Stimulated activated CD4-positive, alpha-beta T cell treated with anti-CD3 and anti-CD28 coated beads, Interleukin-1b, Interleukin-23, amount 100 ng/mL, for 24 hours (primary cell): ENCODE results near the gene ZNF444.
"Not testable (repeated sequence)": the region's sequence is repeated elsewhere in the genome, so short reads cannot be mapped to it uniquely, and the experiment has no call there.

Source experiments
- DNase-seq, 4 experiments: peaks; one replicate each; pipeline ENCODE4 v3.0.0-alpha.2; 2020; ENCODE audit warnings: low read depth in 4 of 4, low spot score in 1 of 4

Gene ZNF444

DNA sequence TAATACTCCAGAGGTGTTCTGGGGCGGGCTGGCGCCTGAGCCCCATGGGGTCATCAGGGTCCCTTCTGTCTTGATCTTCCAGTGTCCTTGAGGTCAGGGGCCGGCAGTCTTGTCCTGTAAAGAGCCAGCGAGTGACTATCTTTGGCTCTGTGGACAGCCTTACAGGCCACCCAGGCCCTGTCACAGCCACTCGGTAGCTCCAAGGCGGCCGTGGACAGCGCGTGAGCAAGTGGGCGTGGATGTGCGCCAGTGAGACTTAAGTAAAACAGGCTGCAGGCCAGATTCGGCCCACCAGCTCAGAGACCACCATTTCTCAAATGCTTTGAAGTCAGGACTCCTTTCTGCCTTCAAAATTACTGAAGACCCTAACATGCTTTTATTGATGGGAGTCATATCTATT, 3.7 kb downstream of the ZNF444 start:
- DNase-seq: no peak

DNA sequence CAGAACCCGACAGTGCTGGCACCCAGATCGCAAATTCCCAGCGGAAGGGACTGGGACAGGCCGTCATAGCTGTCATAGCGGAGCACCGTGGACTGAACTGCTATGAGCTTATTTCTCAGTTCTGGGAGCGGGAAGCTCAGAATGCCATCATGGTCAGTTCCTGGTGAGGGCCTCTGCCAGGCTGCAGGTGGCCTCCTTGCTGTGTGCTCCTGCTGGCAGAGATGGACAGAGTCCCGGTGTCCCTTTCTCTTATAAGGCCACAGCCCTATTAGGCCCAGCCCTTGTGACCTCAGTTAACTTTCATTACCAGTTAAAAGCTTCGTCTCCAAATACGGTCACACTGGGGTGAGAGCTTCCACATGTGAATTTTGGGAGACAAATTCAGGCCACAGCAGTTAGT, 4.6 kb downstream of the ZNF444 start:
- DNase-seq: no peak

DNA sequence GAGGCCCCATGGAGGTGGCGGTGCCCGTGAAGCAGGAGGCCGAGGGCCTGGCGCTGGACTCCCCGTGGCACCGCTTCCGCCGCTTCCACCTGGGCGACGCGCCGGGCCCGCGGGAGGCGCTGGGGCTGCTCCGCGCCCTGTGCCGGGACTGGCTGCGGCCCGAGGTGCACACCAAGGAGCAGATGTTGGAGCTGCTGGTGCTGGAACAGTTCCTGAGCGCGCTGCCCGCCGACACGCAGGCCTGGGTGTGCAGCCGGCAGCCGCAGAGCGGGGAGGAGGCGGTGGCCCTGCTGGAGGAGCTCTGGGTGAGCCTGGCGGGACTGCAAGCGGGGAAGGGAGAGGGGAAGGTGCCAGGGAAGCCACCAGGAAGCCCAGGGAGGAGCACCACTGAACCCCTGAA, 5.8 kb downstream of the ZNF444 start:
- no peak for DNase-seq

DNA sequence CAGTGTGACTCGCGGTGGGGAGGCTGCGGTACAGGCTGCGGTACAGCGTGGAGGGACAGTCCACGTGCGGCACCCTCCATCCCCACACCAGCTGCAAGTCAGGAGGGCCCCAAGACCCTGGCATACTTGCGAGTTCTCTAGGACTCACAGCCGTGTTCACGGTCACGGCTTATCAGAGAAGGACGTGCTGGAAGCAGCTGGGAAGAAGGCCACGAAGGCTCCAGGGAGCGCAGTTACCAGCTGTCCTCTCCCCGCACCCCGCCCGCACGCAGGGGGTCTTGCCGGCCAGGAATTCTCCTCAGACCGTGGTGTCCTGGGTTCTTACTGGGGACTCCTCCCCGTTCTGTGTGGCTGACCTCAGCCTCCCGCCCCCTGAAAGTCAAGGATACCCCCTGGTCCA, 6.2 kb downstream of the ZNF444 start:
- DNase-seq: no peak

DNA sequence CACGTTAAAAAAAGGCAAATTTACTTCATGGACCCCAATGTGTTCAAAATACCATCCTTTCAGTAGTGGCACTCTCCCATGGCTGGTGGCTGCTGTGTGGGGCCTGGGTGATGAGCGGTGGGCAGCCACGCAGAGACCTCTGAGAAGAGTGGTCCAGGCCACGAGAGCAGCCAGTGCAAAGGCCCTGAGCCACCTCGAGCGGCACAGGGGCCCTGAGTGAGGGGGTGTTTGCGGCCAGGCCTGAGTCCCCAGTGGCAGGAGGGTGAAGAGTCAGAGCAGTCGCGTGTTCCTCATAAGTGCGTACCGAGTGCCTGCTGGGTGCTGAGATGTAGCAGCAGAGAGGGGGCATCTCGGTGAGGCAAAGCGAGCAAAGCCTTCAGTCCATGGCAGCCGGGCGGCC, 7.0 kb downstream of the ZNF444 start:
- DNase-seq: no peak

DNA sequence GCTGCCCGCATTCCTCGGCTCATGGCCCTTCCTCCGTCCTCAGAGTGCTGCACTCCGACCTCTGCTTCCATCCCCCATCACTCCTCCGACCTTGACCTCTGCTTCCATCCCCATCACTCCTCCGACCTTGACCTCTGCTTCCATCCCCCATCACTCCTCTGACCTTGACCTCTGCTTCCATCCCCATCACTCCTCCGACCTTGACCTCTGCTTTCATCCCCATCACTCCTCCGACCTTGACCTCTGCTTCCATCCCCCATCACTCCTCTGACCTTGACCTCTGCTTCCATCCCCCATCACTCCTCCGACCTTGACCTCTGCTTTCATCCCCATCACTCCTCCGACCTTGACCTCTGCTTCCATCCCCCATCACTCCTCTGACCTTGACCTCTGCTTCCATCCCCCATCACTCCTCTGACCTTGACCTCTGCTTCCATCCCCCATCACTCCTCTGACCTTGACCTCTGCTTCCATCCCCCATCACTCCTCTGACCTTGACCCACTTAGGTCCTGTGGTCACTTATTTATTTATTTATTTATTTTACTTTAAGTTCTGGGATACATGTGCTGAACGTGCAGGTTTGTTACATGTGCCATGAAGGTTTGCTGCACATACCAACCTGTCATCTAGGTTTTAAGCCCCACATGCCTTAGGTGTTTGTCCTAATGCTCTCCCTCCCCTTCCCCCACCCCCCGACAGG, 8.0 kb downstream of the ZNF444 start:
- DNase-seq: not testable (repeated sequence)

DNA sequence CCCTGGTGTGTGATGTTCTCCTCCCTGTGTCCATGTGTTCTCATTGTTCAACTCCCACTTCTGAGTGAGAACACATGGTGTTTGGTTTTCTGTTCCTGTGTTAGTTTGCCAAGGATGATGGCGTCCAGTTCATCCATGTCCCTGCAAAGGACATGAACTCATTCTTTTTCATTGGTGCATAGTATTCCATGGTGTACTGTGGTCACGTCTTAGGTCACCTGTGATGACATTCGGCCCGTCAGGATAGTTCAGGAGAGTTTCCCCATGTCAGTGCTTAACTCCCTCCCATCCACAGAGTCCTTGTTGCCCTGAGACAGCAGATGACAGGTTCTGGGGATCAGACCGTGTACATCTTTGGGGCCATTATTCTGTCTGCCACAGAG, 8.6 kb downstream of the ZNF444 start:
- DNase-seq: no peak

DNA sequence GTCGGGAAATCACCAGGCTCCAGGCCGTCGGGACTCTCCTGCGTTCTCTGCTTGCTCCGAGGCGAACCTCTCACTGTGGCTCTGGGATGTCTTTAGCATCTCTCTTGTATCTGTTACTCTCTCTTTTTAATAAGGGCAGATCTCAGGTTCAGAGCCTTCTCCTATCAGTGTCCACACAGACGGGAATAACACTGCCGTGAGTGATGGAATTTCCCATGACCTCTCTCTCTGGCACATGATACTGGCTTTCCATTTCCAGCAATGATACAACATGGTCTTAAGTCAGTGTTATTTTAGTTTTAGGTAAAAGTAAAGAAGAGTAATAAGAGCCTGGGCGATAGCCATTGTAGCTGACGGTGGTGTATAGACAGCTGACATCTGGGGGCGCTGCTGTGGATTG, 9.3 kb downstream of the ZNF444 start:
- no peak for DNase-seq

DNA sequence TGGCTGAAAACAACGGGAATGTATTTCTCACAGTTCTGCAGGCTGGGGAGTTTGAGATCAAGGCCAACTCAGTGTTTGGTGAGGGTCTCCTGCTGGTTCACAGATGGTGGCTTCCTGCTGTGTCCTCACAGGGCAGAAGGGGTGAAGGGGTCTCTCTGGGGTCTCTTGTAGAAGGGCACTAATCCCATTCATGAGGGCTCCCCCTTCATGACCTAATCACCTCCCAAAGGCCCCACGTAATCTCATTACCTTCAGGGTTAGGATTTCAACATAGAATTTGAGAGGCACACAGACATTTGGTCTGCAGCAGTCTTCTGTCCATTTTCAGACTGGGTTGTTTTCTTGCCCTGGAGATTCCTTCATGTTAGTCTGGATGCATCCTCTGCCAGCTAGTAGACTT, 11.6 kb downstream of the ZNF444 start:
- no peak for DNase-seq

DNA sequence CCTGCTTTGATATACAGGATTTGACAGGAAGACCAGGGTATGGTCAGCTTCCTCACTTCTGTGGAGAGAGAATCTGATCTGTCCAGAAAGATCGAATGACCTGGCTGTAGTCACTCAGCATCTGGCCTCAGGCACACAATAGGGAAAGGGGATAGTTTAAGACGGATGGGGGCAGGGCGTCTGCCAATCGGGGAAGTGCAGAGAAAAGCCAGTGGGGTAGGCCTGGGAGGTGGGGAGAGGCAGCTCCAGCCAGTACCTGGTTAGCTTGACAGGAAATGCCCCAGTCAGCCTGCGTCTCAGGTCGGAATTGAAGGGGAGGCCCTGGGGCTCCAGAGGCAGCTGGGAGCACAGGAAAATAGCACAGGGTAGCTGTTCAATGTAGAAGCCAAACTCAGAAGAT, 12.4 kb downstream of the ZNF444 start:
- DNase-seq: no peak

DNA sequence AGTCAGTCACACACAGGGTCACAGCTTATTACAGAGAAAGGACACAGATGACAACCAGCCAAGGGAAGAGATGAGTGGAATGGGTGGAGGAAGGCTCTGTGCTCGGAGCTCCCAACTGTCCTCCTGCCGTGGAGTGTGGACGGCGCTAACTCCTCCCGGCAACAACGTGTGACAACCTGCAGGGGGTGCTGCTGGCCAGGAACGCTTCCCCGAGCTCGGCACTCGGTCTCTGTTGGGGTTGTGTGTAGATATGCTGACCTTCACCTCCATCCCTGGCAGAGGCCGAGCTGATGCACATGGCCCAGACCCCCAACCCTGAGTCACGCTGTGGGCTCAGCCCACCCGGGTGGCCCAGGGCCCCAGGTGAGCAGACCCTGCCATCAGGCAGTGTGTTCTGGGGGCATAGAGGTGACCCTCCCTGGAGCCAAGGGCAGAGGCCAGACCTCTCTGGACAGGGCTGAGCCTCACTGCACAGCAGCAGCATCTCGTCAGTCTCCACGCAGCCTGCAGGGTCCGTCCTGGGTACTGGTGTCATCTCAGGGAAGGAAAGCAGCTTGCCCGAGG, 14.1 kb downstream of the ZNF444 start:
- no peak for DNase-seq

DNA sequence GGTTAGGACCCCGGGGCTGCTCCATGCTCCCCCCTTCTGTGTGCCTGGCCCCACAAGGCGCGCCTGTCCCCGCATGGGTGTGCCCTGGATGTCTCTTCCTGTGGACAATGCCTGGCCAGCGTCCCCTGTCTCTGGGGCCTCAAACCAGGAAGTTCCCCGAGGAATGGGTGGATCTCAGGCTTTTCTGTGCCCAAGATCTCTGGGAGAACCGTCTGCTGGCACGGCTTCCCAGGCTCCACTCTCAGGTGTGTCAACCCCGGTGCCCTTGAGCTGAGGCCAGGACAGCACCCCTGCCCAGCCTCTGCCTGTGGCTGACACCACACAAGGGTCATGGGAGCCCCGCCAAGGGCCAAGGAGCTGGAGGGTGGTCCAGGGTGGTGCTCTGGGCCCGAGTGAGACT, 15.7 kb downstream of the ZNF444 start:
- DNase-seq: no peak

DNA sequence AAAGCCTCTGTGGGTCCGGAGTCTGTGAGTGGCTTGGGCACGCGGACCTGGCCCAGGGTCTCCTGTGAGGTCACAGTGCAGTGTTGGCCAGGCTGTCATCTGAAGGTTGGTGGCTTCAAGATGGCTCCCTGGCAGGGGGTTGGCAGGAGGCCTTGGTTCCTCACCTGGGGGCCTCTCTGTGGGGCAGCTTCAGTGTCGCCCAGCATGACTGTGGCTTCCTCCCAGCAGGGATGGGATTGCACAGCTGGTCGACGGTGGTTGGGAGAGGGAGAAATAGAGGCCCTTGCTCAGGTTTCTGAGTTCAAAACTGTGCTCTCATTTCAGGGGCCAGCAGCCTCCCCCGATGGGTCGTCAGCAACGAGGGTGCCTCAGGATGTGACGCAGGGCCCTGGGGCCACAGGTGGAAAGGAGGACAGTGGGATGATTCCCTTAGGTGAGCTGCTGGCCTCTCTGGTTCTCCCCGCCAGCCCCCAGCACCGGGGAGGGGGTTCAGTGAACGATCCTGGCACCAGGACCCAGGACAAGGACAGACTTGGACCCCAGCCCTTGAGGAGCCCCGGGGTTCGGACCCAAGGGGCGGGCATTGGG, 17.2 kb downstream of the ZNF444 start:
- no peak for DNase-seq

DNA sequence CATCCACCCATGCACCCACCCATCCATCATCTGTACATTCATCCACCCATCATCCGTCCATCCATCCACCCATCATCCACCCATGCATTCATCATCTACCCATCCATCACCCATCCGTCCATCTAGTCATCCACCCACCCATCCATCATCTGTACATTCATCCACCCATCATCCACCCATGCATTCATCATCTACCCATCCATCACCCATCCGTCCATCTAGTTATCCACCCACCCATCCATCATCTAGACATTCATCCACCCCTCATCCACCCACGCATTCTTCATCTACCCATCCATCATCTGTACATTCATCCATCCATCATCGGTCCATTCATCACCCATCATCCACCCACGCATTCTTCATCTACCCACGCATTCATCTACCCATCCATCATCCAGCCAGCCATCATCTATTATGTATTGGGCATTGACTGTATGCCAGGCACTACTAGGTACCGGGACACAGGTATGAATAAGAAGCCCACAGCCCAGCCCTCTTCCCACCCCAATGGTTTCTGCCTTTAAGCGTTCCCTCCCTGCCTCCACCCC, 18.0 kb downstream of the ZNF444 start:
- no peak for DNase-seq

DNA sequence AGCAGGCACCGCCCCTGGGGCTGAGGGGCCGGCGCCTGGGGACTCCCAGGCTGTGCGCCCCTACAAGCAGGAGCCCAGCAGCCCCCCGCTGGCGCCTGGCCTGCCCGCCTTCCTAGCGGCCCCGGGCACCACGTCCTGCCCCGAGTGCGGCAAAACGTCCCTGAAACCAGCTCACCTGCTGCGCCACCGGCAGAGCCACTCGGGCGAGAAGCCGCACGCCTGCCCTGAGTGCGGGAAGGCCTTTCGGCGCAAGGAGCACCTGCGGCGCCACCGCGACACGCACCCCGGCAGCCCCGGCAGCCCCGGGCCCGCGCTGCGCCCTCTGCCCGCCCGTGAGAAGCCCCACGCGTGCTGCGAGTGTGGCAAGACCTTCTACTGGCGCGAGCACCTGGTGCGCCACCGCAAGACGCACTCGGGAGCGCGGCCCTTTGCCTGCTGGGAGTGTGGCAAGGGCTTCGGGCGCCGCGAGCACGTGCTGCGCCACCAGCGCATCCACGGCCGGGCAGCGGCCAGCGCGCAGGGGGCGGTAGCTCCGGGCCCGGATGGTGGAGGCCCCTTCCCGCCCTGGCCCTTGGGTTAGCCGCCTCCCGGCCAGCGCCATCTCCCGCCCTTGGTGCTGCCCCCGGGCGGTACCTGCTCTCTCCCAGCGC, 18.7 kb downstream of the ZNF444 start:
- no peak for DNase-seq

DNA sequence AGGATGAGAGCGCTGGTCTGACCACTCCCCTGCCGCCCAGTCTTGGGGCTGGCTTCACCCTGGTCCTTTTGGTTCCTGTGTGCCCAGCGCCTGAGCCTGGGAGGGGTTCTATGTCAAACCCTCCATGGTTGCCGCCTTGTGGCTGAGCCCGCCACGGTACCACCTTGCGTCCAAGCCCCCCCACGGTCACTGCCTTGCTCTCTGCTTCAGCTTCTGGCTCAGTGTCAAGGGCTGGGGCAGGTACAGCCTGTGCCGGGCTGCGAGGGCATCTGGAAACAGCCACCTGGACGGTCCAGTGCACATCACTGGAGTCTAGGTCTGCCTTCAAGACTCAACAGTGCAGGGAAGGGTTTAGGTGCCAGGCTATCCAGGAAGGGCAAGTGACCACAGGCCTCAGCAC, 20.4 kb downstream of the ZNF444 start:
- DNase-seq: no peak

DNA sequence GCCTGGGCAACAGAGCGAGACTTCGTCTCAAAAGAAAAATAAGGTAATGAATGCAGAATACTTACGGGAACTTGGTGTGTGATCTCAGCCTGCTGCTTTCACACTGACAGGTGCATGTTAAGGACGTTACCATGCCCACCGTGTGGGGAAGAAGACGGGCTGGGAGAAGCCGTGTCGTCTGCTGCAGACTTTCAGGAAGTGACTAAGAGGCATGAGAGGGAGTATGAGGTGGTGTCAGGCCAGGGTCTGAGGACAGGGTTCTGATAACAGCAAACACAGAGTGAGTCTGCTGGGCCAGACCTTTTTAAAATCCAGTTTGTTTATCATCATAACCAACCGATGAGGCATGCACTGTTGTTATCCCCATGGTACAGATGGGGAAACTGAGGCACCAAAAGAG, 21.2 kb downstream of the ZNF444 start:
- DNase-seq: no peak

DNA sequence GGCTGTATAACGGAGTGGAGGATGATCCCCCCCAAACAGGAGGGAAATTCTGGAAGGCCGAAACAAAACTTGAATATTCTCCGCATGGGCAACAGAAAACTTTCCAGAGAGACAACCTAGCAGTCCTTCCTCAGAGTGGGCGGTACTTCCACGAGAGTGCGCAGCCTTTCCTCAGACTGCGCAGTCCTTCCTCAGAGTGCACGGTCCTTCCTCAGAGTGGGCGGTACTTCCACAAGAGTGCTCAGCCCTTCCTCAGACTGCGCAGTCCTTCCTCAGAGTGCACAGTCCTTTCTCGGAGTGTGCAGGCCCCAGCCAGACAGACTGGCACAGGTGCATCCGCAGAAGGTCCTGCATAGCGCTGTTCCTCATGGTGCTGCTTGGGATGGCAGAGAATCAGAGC, 22.0 kb downstream of the ZNF444 start:
- DNase-seq: no peak

DNA sequence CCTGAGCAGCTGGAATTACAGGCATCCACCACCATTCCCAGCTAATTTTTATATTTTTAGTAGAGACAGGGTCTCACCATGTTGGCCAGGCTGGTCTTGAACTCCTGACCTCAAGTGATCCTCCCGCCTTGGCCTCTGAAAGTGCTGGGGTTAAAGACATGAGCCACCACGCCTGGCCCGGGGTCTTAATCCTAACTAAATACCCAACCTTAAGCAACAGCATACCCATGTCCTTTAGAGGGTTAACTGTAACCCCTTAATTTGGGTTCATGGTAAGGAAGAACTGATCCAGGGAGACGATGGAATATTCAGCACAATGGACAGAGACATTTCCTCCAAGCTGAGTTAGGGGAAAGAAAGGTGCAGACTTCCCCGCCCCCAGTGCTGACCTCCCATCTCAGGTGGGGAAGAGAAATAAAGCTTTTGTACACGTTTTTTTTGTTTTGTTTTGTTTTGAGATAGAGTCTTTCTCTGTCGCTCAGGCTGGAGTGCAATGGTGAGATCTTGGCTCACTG, 26.0 kb downstream of the ZNF444 start:
- no peak for DNase-seq

DNA sequence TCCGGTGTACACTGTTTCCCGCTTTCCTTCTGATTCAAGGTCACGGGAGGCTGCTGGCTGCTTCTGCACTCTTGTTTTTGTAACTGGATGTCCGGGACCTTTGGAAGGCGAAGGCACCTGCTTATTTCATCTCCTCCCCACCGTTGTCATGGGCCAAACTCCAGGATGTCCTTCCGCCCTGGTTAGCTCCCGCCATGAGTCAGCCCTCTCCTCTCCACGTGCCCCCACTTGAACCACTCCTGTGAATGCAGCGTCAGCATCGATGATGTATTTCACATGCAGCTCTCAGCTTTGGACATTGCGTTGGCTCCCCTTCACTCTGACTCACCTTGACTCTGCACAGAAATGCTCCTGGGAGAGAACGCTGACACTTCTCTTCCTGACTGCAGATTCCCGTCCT, 29.2 kb downstream of the ZNF444 start:
- no peak for DNase-seq

DNA sequence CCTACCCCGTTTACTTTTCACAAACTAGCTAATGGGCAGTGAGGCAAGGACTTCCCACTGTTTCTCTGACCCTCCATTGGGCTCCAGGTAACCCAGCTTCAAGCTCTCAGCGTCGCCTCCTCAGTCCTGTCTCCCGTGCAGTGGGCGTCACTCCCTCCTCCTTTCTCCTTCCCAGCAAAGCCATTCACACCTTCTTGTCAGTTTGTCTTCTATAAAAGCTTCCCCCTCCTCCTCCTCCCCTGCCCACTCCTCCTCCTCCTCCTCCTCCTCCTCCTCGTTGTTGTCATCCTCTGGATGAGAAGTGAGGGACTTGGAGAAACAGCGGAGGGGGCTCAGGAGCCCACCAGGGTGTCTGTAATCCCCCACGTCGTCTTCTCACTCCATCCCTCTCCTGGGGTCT, 33.0 kb downstream of the ZNF444 start:
- DNase-seq: no peak

DNA sequence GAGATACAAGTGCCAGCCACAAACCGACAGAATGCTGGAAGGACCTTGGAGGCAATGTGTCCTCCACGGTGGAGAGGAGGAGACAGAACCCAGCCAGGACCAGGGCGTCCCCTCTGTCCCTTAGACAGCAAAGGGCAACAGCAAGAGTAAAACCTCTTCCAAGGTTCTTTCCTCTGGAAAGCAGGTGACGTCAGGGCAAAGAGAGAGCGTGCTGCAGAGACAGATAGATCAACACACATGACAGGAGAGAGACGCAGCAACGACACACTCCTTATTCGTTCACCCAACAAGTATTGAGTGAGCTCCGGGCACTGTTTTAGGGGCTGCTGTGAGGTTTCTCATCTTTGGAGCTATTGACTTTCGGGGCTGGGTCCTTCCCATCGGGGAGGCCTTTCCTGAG, 33.5 kb downstream of the ZNF444 start:
- DNase-seq: no peak
